GM19025 (cell line): ENCODE measurements around the gene CLCN4.

ENCODE experiments used
- ATAC-seq: cut with Tn5 transposase; IDR thresholded peaks from one replicate; pipeline ENCODE4 v1.9.1; 2021; ENCODE audit warnings: mild to moderate bottlenecking, low read depth, moderate library complexity; ENCODE audit not compliant: unreplicated experiment

CLCN4 gene

DNA sequence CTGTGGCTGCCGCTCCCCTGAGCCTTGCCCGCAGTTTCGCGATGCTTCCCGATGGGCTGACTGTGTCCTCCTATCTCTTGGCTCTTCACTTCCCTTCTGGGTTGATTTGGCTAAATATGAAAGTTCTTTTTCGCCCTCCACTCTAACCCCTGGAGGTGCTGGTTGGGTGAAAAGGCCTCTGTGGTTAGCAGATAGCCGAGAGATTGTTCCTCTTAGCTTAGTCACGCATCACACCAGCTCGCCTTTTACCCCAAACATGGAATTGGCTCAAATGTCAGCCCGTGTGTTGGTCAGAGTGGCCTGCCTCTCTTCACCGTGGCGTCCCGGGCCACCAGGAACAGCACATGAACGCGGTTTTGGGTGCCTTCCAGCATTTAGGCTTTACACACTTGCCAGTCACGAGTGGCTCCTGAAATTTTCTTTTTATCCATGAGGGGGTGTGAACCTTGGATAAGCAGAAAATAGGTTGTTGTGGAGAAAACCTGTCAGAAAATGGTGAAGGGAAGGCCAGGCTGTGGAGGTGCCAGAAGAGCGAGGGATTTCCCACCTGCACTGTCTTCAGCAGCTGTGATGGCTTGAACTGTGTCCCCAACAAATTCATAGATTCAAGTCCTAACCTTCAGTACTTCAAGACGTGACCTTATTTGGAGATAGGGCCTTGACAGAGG, 8.9 kb downstream of the CLCN4 start:
- no peak for ATAC-seq

- no peak for ATAC-seq
Measured at GRCh38 chrX:10166248-10166716, 9.5 kb downstream of the CLCN4 start.

GRCh38 chrX:10166731-10167151, 10.0 kb downstream of the CLCN4 start:
- ATAC-seq = no peak

DNA sequence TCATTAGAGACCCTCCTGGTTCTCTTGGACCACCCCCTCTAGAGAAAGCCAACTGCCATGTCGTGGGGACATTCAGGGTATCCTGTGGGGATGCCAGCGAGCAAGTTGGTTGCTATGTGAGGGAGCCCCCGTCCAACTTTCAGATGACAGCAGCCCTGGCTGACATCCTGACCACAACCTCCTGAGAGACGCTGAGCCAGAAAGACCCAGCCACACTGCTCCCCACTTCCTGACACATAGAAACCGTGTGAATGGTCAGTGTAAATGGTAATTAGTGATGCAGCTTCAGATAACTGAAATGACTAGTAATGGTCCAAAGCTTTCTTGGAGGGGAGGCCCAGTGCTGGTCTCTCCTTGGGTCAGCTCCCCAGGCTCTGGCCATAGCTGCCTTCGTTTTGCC, 10.8 kb downstream of the CLCN4 start:
- peak; percentile 47 for ATAC-seq

GRCh38 chrX:10168226-10168625, 11.5 kb downstream of the CLCN4 start:
- no peak for ATAC-seq

DNA sequence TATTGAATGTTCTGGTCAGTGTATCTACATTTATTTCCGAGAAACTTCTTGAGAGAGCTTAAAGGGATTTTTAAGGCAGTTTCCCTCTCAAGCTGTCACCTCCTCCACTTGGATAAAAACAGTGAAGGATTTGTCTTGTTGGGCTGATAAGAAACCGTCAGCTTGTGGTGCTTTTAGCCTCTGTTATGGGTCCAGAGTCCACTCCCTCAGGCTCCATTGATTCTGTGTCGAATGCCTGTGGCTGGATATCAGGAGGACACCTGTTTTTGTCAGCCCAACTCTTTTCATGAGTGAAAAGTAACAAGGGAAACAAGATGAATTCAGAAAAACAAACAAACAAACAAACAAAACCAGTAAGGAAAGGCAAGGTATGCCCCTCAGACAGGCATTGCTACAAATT, 12.4 kb downstream of the CLCN4 start:
- no peak for ATAC-seq

GRCh38 chrX:10171249-10171648, 14.5 kb downstream of the CLCN4 start:
- no peak for ATAC-seq

DNA sequence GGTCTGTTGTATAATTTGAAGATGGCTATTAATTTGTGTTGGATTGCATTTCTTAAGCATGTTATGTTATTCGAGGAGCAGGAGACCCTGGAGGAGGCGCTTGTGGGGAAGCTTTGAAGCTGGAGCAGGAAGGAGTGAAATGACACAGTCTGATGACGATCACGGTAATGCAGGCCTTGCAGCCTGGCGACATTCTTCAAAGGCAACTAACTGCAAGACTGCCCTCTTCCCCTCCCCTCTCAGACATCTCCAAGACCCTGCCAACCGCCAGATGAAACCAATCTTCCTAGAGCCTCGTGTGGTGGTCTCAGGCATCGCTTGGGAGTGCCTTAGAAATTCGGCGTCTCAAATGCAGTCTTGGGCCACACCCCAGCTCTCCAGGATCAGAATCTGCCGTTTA, 16.1 kb downstream of the CLCN4 start:
- no peak for ATAC-seq

DNA sequence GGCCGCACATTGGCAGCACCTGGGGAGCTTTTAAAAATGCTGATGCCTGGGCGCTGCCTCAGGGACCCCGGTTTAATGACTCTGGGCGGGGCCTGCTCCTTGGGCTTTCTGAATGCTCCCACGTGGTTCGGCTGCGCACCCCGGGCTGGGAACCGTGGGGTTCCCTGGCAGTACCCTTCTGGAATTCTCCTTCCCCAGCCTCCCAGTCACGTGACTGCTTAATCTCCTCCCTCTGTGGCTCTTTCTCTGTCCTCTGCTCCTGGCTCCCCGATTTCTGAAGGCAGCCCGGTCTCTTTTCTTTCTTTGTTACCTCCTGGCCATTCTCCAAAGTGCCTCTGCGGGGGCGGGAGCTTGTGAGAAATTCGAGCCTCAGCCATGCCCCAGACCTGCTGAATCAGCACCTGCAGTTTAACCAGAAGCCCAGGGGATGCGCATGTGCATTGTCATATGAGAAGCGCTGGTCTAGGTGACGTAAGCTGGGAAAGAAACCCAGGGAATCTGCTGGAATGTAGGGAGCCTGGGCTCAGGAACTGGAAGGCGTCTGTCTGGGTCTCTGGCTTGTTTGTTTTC, 16.6 kb downstream of the CLCN4 start:
- no peak for ATAC-seq

- no peak for ATAC-seq
Measured at GRCh38 chrX:10174051-10174450, 17.3 kb downstream of the CLCN4 start.

DNA sequence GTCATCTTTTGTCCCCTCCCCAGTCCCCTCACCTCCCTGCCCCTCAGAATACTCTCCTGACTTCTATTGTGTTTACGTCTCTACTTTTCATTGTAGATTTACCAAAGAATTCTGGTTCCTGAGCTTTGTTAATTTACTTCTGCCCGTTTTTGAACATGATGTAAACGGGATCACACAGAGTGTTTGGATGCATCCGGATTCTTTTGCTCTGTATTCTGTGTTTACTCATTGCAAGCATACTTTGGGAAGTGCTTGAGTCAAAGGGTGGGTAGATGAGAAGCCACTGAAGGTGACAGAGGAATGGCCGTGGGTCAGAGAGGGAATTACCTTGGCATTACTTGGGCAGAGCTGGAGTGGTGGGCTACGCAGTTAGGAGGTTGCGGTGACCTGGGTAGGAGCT, 18.0 kb downstream of the CLCN4 start:
- no peak for ATAC-seq

GRCh38 chrX:10175319-10175871, 18.6 kb downstream of the CLCN4 start:
- ATAC-seq = no peak

GRCh38 chrX:10176121-10177003, 19.6 kb downstream of the CLCN4 start:
- no peak for ATAC-seq

DNA sequence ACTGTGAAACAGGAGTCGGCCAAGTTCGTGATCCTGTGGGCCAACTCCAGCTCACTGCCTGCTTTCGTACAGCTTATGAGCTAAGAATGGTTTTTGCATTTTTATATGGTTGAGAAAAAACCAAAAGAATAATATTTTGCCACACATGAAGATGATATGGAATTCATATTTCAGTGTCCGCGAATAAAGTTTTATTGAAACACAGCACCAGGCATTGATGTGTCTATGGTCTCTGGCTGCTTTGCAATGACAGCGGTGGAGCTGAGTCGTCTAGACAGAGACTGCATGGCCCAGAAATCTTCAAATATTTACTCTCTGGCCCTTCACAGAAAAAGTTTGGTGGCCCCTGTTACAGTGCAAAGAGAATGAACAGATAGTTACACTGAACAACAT, 20.2 kb downstream of the CLCN4 start:
- ATAC-seq = no peak

DNA sequence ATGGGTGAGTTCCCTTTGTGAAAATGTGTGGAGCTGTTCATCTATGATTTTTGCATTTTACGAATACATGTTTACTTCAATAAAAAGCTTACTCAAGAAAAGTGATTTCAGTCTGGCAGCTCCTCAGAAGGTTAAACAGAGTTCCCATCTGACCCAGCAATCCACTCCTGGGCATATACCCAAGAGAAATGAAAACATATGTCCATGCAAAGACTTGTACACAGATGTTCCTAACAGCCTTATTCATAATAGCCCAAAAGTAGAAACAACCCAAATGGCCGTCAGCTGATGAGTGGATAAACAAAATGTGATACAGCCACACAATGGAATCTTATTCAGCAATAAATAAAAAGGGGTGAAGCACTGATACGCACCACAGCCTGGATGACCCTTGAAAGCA, 20.8 kb downstream of the CLCN4 start:
- ATAC-seq = no peak

GRCh38 chrX:10178866-10179463, 22.2 kb downstream of the CLCN4 start:
- no peak for ATAC-seq

- no peak for ATAC-seq
Measured at GRCh38 chrX:10183760-10184159, 27.0 kb downstream of the CLCN4 start.

GRCh38 chrX:10184411-10184810, 27.6 kb downstream of the CLCN4 start:
- ATAC-seq = no peak

- no peak for ATAC-seq
Measured at GRCh38 chrX:10186355-10186754, 29.6 kb downstream of the CLCN4 start.

GRCh38 chrX:10187421-10187820, 30.6 kb downstream of the CLCN4 start:
- ATAC-seq = no peak
